WTC11 (cell line): Measurements from ENCODE around the gene LTBP1. TPM values are rescaled to one million over a fixed set of nuclear protein-coding genes. Genes with fewer than 3 reads are reported as not detected.

Experiments used
- ATAC-seq: fragments of 200-7000 bp; cut with Tn5 transposase; 2 replicates; pipeline ENCODE4 v1.10.0; 2021; ENCODE audit warnings: mild to moderate bottlenecking, moderate library complexity
- CTCF ChIA-PET: fragments of 300-600 bp; sonication (Branson Sonifier 250); formaldehyde crosslinking; loops from one replicate; lab custom pipeline; 2021; ENCODE audit warnings: antibody characterized with exemption; lab: Charles Lee
- POLR2A ChIA-PET: fragments of 350-600 bp; sonication (Branson Sonifier 250); formaldehyde crosslinking; loops from one replicate; lab custom pipeline; 2021; ENCODE audit warnings: antibody characterized with exemption; lab: Charles Lee
- DNase-seq: peaks from one replicate; pipeline ENCODE4 v3.0.0; 2021; ENCODE audit warnings: low spot score
- H3K27ac Mint-ChIP-seq: 2 replicates; pipeline ENCODE4 v1.8.0; 2021; ENCODE audit warnings: mixed read lengths
- H3K27me3 Mint-ChIP-seq: 2 replicates; pipeline ENCODE4 v1.8.0; 2021; ENCODE audit warnings: low read depth, mild to moderate bottlenecking, moderate library complexity, mixed read lengths
- H3K36me3 Mint-ChIP-seq: 2 replicates; pipeline ENCODE4 v1.8.0; 2021; ENCODE audit warnings: mixed read lengths
- H3K4me1 Mint-ChIP-seq: 2 replicates; pipeline ENCODE4 v1.8.0; 2022; ENCODE audit warnings: mixed read lengths
- H3K4me3 Mint-ChIP-seq: 2 replicates; pipeline ENCODE4 v1.8.0; 2021; ENCODE audit warnings: mild to moderate bottlenecking, moderate library complexity, mixed read lengths
- H3K9me3 Mint-ChIP-seq: 2 replicates; pipeline ENCODE4 v1.8.0; 2021; ENCODE audit warnings: mixed read lengths
- AFF4 ChIP-seq: sonication (generic); formaldehyde crosslinking; IDR thresholded peaks from 2 replicates; pipeline ENCODE4 v1.8.1; 2023; ENCODE audit warnings: mild to moderate bottlenecking, missing genetic modification reagents, borderline replicate concordance
- ARID4B ChIP-seq: sonication (generic); formaldehyde crosslinking; IDR thresholded peaks from 2 replicates; pipeline ENCODE4 v1.8.0; 2023; ENCODE audit warnings: missing genetic modification reagents, mild to moderate bottlenecking, borderline replicate concordance
- CDX4 ChIP-seq: fragments of 250-450 bp; sonication (Bioruptor Pico); IDR thresholded peaks from 2 replicates; pipeline ENCODE4 v1.9.0; 2021; ENCODE audit warnings: moderate library complexity, mild to moderate bottlenecking, inconsistent platforms, borderline replicate concordance
- ERG ChIP-seq: fragments of 250-450 bp; sonication (Bioruptor Pico); IDR thresholded peaks from 2 replicates; pipeline ENCODE4 v1.8.0; 2021; ENCODE audit warnings: mild to moderate bottlenecking
- ESRRA ChIP-seq: sonication (generic); formaldehyde crosslinking; IDR thresholded peaks from 2 replicates; pipeline ENCODE4 v1.8.1; 2022; ENCODE audit warnings: mild to moderate bottlenecking, missing genetic modification reagents, borderline replicate concordance
- FOXK1 ChIP-seq: sonication (generic); formaldehyde crosslinking; IDR thresholded peaks from 2 replicates; pipeline ENCODE4 v1.8.0; 2022; ENCODE audit warnings: mild to moderate bottlenecking, moderate library complexity, missing genetic modification reagents
- GRHL2 ChIP-seq: fragments of 250-450 bp; sonication (Bioruptor Pico); IDR thresholded peaks from 2 replicates; pipeline ENCODE4 v1.8.0; 2022; ENCODE audit warnings: mild to moderate bottlenecking, moderate library complexity; ENCODE audit not compliant: insufficient replicate concordance, severe bottlenecking
- IRF2 ChIP-seq: sonication (generic); formaldehyde crosslinking; IDR thresholded peaks from 2 replicates; pipeline ENCODE4 v1.8.0; 2022; ENCODE audit warnings: low read depth, missing genetic modification reagents, borderline replicate concordance
- JAZF1 ChIP-seq: fragments of 250-450 bp; sonication (Bioruptor Pico); IDR thresholded peaks from 2 replicates; pipeline ENCODE4 v1.9.0; 2021; ENCODE audit warnings: moderate library complexity, mild to moderate bottlenecking, inconsistent platforms
- NFATC4 ChIP-seq: fragments of 250-450 bp; sonication (Bioruptor Pico); IDR thresholded peaks from 2 replicates; pipeline ENCODE4 v1.9.0; 2021; ENCODE audit warnings: mild to moderate bottlenecking
- NFE2L1 ChIP-seq: sonication (generic); formaldehyde crosslinking; IDR thresholded peaks from 2 replicates; pipeline ENCODE4 v1.8.1; 2023; ENCODE audit warnings: missing genetic modification reagents
- OVOL2 ChIP-seq: fragments of 250-450 bp; sonication (Bioruptor Pico); IDR thresholded peaks from 2 replicates; pipeline ENCODE4 v1.9.0; 2021; ENCODE audit warnings: mild to moderate bottlenecking, borderline replicate concordance
- TCF7 ChIP-seq: sonication (generic); formaldehyde crosslinking; IDR thresholded peaks from 2 replicates; pipeline ENCODE4 v1.8.0; 2022; ENCODE audit warnings: mild to moderate bottlenecking, low read depth, missing genetic modification reagents, moderate library complexity
- TEAD4 ChIP-seq: sonication (generic); formaldehyde crosslinking; IDR thresholded peaks from 2 replicates; pipeline ENCODE4 v1.8.0; 2022; ENCODE audit warnings: mild to moderate bottlenecking, missing genetic modification reagents
- TP53 ChIP-seq: sonication (generic); formaldehyde crosslinking; IDR thresholded peaks from 2 replicates; pipeline ENCODE4 v1.8.1; 2023; ENCODE audit warnings: mild to moderate bottlenecking, missing genetic modification reagents
- total RNA-seq: library from RNA; stranded (reverse); gene quantifications from 3 replicates; pipeline ENCODE4 v1.2.3, GENCODE V29; 2021
- TF ChIP-seq, protein P1 (sequence below): sonication (generic); formaldehyde crosslinking; IDR thresholded peaks from 2 replicates; pipeline ENCODE4 v1.8.1; 2022; ENCODE audit warnings: missing genetic modification reagents, borderline replicate concordance
- TF ChIP-seq, protein P2 (sequence below): sonication (generic); formaldehyde crosslinking; IDR thresholded peaks from 2 replicates; pipeline ENCODE4 v1.8.0; 2022; ENCODE audit warnings: mild to moderate bottlenecking, missing genetic modification reagents
- TF ChIP-seq, protein P3 (sequence below): sonication (generic); formaldehyde crosslinking; IDR thresholded peaks from 2 replicates; pipeline ENCODE4 v1.8.1; 2023; ENCODE audit warnings: mild to moderate bottlenecking, missing genetic modification reagents

LTBP1 gene
- total RNA-seq, 1 experiment from 2014 or later = 33.6 TPM

GRCh38 chr2:32963941-32964340 is 17.2 kb downstream of the LTBP1 start (continued):
- TF ChIP-seq TCF7 (CRISPR knock-in tag) = no peak
- TF ChIP-seq CDX4 (CRISPR knock-in tag) = no peak
- TF ChIP-seq ESRRA = no peak
- no peak for TF ChIP-seq NFE2L1 (CRISPR knock-in tag)
- TF ChIP-seq, protein P1, sequence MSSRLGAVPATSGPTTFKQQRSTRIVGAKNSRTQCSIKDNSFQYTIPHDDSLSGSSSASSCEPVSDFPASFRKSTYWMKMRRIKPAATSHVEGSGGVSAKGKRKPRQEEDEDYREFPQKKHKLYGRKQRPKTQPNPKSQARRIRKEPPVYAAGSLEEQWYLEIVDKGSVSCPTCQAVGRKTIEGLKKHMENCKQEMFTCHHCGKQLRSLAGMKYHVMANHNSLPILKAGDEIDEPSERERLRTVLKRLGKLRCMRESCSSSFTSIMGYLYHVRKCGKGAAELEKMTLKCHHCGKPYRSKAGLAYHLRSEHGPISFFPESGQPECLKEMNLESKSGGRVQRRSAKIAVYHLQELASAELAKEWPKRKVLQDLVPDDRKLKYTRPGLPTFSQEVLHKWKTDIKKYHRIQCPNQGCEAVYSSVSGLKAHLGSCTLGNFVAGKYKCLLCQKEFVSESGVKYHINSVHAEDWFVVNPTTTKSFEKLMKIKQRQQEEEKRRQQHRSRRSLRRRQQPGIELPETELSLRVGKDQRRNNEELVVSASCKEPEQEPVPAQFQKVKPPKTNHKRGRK = no peak
- TF ChIP-seq TEAD4 (CRISPR knock-in tag) = no peak
- TF ChIP-seq, protein P2, sequence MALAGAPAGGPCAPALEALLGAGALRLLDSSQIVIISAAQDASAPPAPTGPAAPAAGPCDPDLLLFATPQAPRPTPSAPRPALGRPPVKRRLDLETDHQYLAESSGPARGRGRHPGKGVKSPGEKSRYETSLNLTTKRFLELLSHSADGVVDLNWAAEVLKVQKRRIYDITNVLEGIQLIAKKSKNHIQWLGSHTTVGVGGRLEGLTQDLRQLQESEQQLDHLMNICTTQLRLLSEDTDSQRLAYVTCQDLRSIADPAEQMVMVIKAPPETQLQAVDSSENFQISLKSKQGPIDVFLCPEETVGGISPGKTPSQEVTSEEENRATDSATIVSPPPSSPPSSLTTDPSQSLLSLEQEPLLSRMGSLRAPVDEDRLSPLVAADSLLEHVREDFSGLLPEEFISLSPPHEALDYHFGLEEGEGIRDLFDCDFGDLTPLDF = no peak
- no peak for TF ChIP-seq ERG (CRISPR knock-in tag)
- TF ChIP-seq NFATC4 = no peak
- no peak for TF ChIP-seq AFF4 (CRISPR knock-in tag)
- no peak for TF ChIP-seq OVOL2 (CRISPR knock-in tag)
- no peak for TF ChIP-seq GRHL2 (CRISPR knock-in tag)

GRCh38 chr2:32965523-32966171 is 18.9 kb downstream of the LTBP1 start:
- peaks cover 4% of the 10 kb centered on the region for H3K36me3 Mint-ChIP-seq
- ChIA-PET POLR2A (no interaction called here), CTCF (no interaction called here)
- H3K27me3 Mint-ChIP-seq = no peaks in the 10 kb centered on the region
- no peak for ATAC-seq
- peaks cover 10% of the 10 kb centered on the region for H3K4me1 Mint-ChIP-seq
- no peak overlapping the region for H3K27ac Mint-ChIP-seq
- no peak for TF ChIP-seq IRF2
- H3K4me3 Mint-ChIP-seq = no peak overlapping the region
- no peak for DNase-seq
- peaks cover 10% of the 10 kb centered on the region for H3K9me3 Mint-ChIP-seq

GRCh38 chr2:32969444-32970162 is 22.9 kb downstream of the LTBP1 start:
- CTCF ChIA-PET = no interaction called here
- Mint-ChIP-seq H3K4me3 (no peak overlapping the region), H3K4me1 (0 out of 2 replicates have a peak, but pooled peaks cover 4% of the 10 kb centered on the region), H3K36me3 (peaks cover 15% of the 10 kb centered on the region), H3K27ac (no peak overlapping the region), H3K9me3 (peaks cover 27% of the 10 kb centered on the region), H3K27me3 (no peaks in the 10 kb centered on the region)
- DNase-seq = no peak
- POLR2A ChIA-PET = no interaction called here
- no peak for ATAC-seq
- no peak for TF ChIP-seq FOXK1
- no peak for TF ChIP-seq ARID4B (CRISPR knock-in tag)
- no peak for TF ChIP-seq JAZF1 (CRISPR knock-in tag)
- TF ChIP-seq TP53 = no peak
- TF ChIP-seq, protein P3, sequence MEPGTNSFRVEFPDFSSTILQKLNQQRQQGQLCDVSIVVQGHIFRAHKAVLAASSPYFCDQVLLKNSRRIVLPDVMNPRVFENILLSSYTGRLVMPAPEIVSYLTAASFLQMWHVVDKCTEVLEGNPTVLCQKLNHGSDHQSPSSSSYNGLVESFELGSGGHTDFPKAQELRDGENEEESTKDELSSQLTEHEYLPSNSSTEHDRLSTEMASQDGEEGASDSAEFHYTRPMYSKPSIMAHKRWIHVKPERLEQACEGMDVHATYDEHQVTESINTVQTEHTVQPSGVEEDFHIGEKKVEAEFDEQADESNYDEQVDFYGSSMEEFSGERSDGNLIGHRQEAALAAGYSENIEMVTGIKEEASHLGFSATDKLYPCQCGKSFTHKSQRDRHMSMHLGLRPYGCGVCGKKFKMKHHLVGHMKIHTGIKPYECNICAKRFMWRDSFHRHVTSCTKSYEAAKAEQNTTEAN (CRISPR knock-in tag) = no peak
